Measurements from ENCODE around the gene RBFA.

RBFA gene

GRCh38 chr18:80076379-80076778, 42.1 kb downstream of the RBFA start:
- no peak for DNase-seq

GRCh38 chr18:80077873-80078272, 43.6 kb downstream of the RBFA start:
- no peak for DNase-seq
